ENCODE results near the gene HNRNPLL. TPM values are rescaled to one million over a fixed set of nuclear protein-coding genes. Genes with fewer than 3 reads are reported as not detected.

HNRNPLL gene
- total and polyA plus RNA-seq, 2 of the 8 experiments (the other 6 are each of a cell fraction or from before 2014, with no cell fraction given): 18.6 to 69.3 TPM

GRCh38 chr2:38650717-38651116 is 48.0 kb upstream of the HNRNPLL start:
- ChIA-PET CTCF (ENCODE audit: partially characterized antibody) (interaction anchor here (1.1 to 1.5 kb wide), 2 partner anchors 96 to 124 kb away, joined by 3 to 4 read pairs; no protein-coding TSS in a partner anchor), POLR2A (ENCODE audit: partially characterized antibody) (interaction anchor here (0.7 kb wide), 1 partner anchor 101 kb away, joined by 3 read pairs; the partner anchor contains the start of gene SRSF7)
- Histone ChIP-seq H3K18ac (ENCODE audit: extremely low read depth, low read length) (no peak overlapping the region), H3K79me1 (ENCODE audit: low read depth, low read length) (no peaks in the 10 kb centered on the region), H2BK120ac (replicated peaks; ENCODE audit: low read depth, low read length) (no peak overlapping the region), H2AK5ac (ENCODE audit: low read depth, low read length) (no peak overlapping the region), H2BK12ac (ENCODE audit: low read depth, low read length) (no peak overlapping the region), H2BK5ac (ENCODE audit: low read depth, low read length) (no peak overlapping the region), H2BK20ac (ENCODE audit: low read length) (no peak overlapping the region), H2BK15ac (ENCODE audit: low read length) (no peak overlapping the region), H3K27ac (ENCODE audit: low read depth, low read length) (no peak overlapping the region), H3K4me2 (ENCODE audit: insufficient read depth in 1 of 2, low read depth in 2 of 2, low read length in 2 of 2) (no peak overlapping the region), H3K79me2 (ENCODE audit: control insufficient read depth in 1 of 2, insufficient read depth in 2 of 2, low read length in 2 of 2) (no peaks in the 10 kb centered on the region), H3K27me3 (replicated peaks in 1 of 4; ENCODE audit: control insufficient read depth in 3 of 4, extremely low read depth in 1 of 4, insufficient read depth in 3 of 4, low read length in 3 of 4) (no peaks in the 10 kb centered on the region), H4K20me1 (replicated peaks in 1 of 2; ENCODE audit: control insufficient read depth in 1 of 2, insufficient read depth in 2 of 2, low read length in 2 of 2) (no peaks in the 10 kb centered on the region), H4K5ac (ENCODE audit: insufficient read length, low read depth, low read length) (no peak overlapping the region), H3K4me1 (replicated peaks in 1 of 4; ENCODE audit: control insufficient read depth in 3 of 4, insufficient read depth in 4 of 4, low read length in 3 of 4) (no peaks in the 10 kb centered on the region), H4K8ac (ENCODE audit: extremely low read depth, insufficient read depth, low read length) (no peak overlapping the region; the same call in 1 of the 2 replicates), H3K9ac (replicated peaks in 1 of 4; ENCODE audit: extremely low read depth in 1 of 4, low read depth in 3 of 4, low read length in 3 of 4) (no peak overlapping the region), H3K14ac (ENCODE audit: insufficient read length) (no peak overlapping the region), H4K91ac (replicated peaks; ENCODE audit: insufficient read length, low read length) (no peak overlapping the region), H3K4me3 (ENCODE audit: extremely low read depth in 1 of 4, insufficient read depth in 2 of 4, low read depth in 3 of 4, low read length in 4 of 4) (no peak overlapping the region), H3K4ac (replicated peaks; ENCODE audit: insufficient read length, low read depth, low read length) (no peak overlapping the region), H3K56ac (replicated peaks; ENCODE audit: insufficient read length, low read depth, low read length) (no peak overlapping the region), H3K36me3 (ENCODE audit: control insufficient read depth in 2 of 4, insufficient read depth in 4 of 4, low read length in 3 of 4) (no peaks in the 10 kb centered on the region), H3K23me2 (ENCODE audit: low read depth, low read length) (no peaks in the 10 kb centered on the region), H2AFZ (ENCODE audit: low read length) (no peak overlapping the region), H3K9me3 (ENCODE audit: insufficient read depth in 2 of 2, low read depth in 1 of 2, low read length in 1 of 2) (no peaks in the 10 kb centered on the region), H3K23ac (ENCODE audit: insufficient read length) (no peak overlapping the region)
- no peak for TF ChIP-seq SIRT6 (IDR thresholded peaks at IDR 0.05; ENCODE audit: low read length)
- no peak for TF ChIP-seq CHD1 (IDR thresholded peaks at IDR 0.05; ENCODE audit: low read depth, low read length)
- 95% methylated on average over 2 of the region's 2 CpGs; no CpG with 5 or more reads in 1 of the 2 experiments for WGBS, 2 experiments (ENCODE audit: extremely low coverage in 1 of 2, insufficient coverage in 1 of 2, insufficient read length in 1 of 2, insufficient replicate concordance in 2 of 2, low coverage in 1 of 2, low lambda C conversion rate in 2 of 2, missing lambda C conversion rate in 1 of 2)
- FAIRE-seq (no peak), DNase-seq (ENCODE audit: low read depth in 1 of 2, low spot score in 2 of 2) (no peak)

Measured in H1 (cell line).